Suppressor macrophage treated with lipopolysaccharide for 1 hour (primary cell): ENCODE results near the gene ANXA2R.
A peak's percentile ranks its signal among the peaks of the same experiment; 100 is the strongest.
"Not testable (repeated sequence)": the region's sequence is repeated elsewhere in the genome, so short reads cannot be mapped to it uniquely, and the experiment has no call there.

Experiments used
- DNase-seq, 3 donors: peaks; one replicate each; pipeline ENCODE4 v3.0.0-alpha.2; 2020 to 2022

ANXA2R gene

DNA sequence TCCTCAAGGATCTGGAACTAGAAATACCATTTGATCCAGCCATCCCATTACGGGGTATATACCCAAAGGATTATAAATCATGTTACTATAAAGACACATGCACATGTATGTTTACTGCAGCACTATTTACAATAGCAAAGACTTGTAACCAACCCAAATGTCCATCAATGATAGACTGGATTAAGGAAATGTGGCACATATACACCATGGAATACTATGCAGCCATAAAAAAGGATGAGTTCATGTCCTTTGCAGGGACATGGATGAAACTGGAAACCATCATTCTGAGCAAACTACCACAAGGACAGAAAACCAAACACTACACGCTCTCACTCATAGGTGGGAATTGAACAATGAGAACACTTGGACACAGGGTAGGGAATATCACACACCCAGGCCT, 19.9 kb upstream of the ANXA2R start:
- not testable (repeated sequence) for DNase-seq

DNA sequence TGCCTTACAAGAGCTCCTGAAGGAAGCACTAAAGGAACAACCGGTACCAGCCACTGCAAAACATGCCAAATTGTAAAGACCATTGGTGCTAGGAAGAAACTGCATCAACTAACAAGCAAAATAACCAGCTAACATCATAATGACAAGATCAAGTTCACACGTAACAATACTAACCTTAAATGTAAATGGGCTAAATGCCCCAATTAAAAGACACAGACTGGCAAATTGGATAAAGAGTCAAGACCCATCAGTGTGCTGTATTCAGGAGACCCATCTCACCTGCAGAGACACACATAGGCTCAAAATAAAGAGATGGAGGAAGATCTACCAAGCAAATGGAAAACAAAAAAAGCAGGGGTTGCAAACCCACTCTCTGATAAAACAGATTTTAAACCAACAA, 15.0 kb upstream of the ANXA2R start:
- DNase-seq: not testable (repeated sequence)

DNA sequence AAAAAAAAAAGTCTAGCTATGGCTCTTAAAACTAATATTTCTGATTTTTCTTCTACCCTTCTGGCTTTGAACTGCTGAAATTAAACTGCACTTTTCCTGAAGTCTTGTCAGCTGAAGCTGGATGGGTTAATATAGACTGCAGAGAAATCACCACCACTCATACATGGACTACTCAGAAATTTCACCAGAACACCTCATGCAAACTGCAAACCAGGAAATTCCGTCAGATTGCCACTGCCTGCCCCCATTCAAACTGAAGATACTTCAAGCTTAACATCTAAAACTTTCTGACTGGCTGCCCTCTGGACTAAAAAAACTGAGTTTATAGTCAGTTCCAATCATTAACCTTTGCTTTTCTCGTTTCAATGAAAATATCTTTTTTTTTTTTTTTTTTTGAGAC, 11.6 kb upstream of the ANXA2R start:
- DNase-seq: peak in 1 of 3 donors; percentile 8

DNA sequence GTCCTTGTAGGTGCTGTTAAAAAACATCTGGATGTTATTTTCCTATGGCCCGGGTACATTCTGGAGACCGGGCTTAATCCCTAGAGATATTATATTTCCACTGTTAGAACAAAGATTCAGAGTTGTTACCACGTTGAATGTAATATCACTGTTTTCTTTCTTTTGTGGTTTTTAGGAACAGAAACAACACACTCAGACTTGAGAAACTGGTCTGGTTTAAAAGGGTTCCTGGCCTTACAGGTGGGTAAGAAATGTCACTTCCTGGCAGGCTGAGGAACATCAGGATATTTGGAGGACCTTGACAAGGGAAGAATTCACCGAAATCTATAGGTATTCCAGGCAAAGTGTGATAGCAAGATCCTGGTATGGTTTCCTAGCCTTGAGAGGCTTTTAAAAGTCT, 10.3 kb upstream of the ANXA2R start:
- DNase-seq: no peak

DNA sequence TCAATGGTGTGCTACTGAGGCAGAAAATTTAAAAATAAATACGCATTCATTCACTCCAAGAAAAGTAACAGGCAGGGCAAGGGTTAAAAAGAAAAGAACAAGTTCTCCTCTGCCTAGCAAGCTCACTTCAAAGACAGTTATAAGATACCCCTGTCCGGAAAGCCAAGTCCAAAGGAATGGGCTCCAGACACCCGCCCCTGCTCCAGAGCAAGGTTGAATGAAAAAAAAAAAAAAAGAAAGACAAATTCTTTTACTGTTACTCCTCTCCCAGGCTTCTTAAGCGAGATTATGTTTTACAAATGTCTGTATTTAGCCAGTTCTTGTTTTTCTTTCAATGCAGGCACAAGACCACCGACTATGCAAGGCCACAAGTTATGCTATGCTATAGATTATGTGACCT, 9.1 kb upstream of the ANXA2R start:
- no peak for DNase-seq

DNA sequence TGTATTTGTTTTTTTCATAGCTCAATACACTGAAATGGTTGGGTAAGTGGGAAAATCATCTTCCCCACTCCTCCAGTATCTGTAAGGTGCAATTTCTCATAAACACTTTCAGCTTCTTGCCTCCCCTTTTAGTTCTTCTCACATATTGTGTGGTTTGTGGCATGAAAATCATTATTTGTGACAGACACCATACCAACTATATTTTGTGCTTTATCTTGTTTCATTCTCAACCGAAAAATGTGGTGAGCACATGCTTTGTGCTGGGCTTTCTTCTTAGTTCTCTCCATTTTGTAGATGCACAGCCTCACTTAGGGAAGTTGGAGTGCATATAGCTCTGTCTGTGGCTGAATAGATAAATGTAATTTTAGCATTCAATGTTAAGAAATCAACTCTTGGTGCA, 6.4 kb upstream of the ANXA2R start:
- DNase-seq: no peak

DNA sequence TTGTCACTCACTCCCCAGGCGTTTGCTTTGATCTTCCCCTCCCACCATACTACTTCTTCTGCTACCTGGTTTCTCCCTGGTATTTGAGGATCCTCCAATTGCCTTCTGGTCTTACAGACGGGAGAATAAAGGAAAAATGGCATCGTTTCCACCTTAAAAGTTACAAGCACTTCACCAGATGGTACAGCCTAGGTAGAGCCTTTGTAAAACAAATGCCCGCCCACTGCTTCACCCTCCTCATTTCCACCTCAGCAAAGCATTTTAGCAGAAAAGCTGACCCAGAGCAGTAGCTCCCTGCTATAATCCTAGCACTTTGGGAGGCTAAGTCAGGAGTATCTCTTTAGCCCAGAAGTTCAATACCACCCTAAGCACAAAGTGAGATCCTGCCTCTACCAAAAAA, 5.1 kb upstream of the ANXA2R start:
- no peak for DNase-seq

DNA sequence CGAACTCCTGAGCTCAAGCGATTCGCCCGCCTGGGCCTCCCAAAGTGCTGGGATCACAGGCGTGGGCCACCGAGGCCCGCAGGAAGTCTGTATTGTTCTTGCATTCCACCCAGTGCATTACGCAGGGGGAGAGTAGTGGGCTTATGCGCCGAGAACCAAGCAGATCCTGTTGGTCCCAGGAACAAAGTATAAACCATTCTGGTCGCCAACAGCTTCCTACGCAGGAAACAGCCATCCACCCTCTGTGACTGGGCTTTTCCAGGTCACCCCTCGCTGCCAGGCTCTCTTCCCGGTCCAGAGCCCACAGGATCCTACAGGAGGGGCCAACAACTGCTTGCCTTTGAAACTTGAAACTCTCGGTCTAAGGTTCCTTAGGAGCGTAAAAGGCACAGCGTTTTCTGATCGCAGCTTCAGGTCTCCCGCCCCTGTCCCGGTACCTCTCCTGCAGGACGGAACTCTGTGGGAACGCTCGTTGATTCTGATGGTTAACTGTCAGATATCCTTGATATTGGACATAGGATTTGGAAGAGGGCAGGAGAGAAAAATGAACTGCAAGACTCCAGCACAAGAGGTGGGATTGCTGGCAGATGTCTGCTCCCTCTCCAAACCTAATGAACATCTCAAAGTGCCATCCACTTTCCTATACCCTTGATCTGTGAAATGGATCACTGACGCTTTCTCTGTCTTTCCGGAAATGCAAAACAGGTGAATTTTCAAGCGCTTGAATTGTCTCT, 4.2 kb upstream of the ANXA2R start:
- no peak for DNase-seq

DNA sequence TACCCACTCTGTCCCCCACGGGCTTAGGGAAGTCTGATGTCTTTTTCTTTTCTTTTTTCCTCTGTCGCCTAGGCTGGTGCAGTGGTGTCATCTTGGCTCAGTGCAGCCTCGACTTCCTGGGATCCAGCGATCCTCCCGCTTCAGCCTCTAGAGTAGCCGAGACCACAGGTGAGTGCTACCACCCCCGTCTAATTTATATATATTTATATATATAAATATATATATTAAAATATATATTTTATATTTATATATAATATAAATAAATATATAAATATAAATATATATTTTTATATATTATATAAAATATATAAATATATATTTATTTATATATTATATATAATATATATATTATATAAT, 3.3 kb upstream of the ANXA2R start:
- no peak for DNase-seq

DNA sequence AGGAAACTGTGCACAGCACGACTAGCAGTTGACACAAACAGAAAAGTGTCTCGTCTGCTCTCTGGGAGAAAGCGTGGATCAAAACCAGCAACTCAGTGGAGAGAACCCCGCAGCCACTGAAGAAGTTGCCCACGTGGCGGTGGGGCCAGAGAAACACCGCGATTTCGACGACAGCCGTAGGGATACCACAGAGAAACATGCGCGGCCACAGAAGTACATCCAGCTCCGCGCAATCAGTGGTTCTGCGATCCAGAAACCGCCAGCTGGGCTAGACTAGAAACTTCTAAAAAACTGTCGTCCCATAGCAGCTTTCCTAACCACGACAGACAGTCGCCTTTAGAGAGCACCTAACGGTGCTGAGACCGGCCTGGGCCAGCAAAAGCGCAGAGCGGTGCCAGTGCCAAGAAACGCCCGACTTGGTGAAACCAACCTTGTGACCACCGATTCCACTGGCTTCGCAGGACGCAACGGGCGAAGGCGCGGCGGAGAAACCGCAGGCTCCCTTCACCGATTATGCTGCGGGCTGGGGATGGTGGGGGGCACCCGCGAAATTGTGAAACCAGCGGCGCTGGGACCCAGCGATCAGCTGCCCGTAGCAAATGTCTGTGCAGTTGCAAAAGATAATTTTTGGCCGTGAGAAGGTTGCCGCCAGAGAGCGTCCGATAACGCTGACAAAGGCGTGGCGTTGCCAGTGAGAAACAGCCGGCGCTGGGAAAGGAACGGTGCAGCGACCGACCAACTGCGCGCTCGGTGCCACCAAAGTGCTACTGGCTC, 2.7 kb upstream of the ANXA2R start:
- peak; percentile 63 to 73 (median 72) for DNase-seq

DNA sequence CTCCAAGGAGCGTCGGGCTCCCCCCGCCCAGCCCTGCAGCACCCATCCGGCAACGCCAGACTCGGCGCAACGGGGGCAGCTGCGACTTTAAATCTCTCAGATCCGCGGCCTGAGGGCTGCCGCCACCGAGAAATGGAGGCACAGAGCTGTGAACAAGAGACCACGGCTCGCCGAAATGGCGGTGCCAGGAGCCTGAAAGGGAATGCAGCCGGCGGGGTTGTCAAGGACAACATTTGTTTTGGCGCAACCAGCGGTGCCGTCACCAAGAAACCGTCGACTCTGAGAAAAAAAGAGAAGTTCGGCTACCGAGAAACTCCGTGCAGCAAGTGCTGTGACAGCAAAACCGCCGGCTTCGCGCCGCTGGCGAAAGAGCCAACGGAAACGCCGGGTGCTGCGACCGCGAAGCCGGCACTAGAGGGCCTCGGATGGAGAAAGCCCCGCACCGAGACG, 2.1 kb upstream of the ANXA2R start:
- DNase-seq: peak; percentile 94 to 97 (median 97)

DNA sequence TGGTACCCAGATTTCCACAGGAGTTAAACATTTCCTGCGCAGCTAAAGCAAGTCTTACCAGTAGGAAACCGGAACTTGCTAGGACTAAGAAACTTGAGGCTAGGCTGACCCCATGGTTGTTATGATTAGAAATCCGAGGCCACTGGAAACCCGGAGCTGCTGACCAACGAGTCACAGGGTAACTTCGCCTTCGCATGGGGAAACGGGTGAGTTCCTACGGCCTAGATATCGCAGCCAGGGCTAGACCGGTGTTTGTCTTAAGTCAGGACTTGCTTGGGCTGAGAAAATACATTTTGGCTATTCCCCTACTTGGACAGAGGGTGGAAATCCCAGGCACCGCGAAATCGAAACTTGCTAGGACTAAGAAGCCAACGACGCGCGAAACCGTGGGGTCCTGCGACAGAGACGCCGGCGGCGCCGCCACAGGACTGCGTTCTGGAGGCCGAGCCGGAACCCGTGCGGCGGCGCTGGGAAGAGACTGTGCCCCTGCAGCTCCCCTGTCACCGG, 1.6 kb upstream of the ANXA2R start:
- peak; percentile 87 to 93 (median 88) for DNase-seq

DNA sequence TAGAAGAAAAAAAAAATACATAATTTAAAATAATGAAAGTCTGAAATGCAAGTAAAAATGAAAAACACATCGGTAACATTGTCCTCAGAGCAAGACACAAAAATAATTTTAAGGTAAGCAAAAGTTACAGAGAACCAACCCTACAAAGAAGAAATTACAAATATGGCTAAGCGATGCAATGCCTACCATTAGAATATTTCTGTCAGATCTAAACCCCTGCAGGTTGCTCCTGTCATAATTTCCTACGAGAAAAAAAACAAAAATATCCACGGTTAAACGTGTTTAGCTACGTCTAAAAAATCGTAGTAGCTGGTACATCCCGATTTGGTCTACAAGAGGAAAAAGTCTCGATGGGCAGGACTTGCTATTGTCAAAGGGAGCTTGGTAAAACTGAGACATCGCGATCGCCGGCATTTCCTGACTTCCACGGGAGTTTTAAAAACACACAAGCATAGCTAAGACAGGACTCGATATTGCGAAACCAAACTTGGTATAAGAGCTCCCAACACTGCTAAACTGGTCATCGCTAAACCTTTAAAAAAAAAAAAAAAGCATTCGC, 1.1 kb upstream of the ANXA2R start:
- DNase-seq: no peak

DNA sequence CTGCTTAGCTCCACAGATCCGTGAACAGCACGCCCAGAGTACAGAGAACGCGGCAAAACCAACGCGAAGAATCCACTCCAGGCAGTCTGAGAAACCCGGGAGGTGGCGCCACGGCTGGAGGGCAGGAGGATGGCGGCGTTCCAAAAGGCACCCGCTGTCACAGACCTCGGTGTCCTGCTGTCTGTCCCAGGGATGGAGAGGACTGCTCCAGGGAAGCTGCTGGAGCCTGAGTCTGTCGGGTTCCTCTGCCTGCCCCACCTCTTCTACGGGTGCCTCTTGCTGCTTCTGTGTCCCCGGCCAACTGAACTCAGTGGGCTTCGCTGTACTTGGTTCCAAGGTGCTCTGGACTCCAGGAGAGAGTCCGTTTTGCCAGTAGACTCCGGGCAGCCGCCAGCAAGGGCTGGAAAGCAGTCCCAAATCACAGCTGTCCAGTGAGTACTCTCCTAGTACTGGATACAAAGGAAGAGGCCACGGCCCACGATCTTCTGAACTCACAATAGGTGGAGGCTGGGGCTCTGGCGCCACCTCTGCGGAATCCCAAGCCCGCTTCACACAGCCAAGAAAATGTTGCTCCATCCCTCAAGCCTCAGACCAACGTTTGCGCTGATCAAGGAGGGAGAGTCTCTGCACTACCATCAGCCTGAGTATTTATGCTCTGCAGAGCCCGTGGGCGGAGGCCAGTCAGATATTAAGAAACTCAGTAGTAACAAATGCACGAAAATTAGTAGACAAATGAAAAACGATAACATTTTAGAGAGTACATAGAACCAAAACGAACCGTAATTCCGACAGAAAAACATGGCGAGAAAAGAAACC, 440 bp downstream of the ANXA2R start:
- DNase-seq: peak; percentile 84 to 89 (median 85)

DNA sequence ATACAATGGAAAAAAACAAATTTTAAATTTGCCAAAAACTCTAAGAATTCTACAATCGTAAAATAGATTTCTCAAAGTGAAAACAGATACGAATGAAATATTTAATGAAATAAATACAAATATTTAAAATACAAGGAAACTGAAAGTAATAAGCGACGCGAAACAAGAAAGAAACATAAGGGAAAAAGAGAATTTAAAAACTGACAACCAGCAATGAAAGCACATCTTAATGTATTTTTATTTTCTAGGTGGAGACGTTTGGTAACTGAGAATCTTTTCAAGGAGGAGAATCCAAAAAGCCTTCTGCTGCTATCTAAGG, 1.0 kb downstream of the ANXA2R start:
- DNase-seq: no peak

DNA sequence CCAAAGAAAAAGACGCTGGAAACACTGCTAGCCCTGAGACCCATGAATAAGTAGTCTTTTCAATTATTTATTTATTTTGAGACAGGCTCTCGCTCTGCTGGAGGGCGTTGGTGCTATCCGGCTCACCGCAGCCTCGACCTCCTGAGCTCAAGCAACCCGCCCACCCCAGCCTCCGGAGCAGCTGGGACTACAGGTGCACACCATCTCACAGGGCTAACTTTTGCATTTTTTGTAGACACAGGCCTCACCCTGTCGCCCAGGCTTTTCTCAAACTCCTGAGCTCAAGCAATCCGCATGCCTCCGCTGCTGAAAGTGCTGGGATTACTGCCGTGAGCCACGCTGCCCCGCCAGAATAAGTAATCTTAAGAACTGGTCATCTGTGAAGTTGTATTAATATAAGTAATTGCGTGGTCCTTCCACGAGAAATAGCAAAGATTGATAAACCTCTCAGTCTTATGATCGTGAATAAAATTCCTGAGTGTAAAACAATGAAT, 1.6 kb downstream of the ANXA2R start:
- DNase-seq: no peak

DNA sequence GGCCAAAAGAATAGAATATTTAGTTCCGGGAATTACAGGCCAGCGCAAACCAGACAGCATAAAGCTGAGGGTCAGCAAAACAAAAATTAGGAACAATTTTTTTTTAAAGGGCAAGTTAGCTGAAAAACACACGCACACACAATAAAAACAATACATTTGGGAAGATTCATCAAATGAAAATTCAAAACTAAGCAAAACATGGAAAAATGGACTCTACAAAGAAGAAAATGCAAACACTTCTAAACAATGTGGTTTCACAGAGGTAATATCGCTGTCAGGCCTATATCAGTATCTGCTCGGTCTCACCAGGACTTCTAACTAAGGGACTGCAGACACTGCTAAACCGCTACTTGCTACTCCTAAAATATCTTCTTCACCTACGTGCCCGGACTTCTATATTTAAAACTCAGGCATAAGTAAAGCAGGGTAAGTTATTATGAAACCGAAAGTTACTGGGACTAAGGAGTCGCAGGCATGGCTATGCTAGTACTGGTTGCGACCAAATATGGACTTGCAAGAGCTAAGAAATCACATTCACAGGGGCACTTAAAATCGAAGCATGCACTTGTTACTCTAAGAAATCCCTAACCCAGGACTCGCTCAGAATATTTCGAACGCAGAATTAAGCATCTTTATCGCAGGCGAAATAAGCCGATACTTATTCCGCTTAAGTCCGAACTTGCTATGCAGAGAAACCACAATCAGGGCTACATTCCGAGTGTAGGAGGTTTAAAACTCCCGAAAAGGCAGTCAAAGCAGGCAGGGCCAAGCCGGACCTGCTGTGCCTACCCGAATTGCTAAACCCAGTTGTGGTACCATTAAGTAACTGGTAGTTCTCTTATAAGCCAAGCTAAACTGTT, 2.3 kb downstream of the ANXA2R start:
- DNase-seq: peak; percentile 46 to 71 (median 56)

DNA sequence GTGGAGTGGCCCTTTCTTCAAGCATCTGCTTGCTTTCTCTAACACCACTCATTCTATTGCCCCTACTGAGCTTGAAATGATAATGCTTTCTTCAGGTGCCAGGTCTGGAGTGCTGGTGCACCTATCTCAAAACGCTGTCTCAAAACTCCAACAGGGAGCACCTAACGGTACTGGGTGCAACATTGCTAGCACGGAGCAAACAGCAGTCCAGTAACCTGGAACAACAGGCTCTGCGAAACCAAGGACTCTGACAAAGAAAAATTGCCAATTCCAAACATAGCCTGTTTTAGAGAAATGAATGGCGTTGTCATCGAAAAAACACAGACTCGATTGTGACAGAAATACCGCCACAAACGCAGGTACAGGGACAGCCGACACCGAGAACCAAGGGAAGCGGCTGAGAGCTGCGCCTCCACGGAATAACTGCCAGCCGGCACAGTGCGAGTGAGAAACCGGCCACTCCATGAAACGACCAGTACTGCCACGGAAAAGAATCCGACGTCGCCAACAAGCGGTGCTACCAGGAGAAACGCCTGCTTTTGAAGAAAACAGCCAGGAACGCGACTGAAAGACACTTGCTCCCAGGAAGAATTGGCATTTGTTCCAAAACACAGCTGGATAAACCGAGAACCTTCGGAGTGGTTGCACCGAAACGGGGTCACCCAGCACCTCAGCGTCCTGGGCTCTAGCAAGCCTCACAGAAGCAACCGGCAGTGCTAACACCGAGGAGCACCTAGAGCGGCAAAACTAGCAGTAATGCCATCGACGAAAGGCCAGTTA, 3.1 kb downstream of the ANXA2R start:
- DNase-seq: peak in 1 of 3 donors; percentile 15

DNA sequence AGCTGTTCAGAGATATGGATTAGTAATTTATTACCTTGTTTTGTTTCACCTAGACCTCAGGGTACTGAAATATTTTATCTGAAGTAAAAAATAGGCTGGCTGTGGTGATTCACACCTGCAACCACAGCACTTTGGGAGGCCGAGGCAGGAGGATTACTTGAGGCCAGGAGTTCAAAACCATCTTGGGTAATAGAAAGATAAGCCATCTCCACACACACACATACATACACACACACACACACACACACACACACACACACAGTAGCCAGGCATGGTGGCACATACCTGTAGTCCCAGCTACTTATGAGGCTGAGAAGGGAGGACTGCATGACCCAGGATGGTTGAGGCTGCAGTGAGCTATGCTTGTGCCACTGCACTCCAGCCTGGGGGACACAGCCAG, 3.7 kb downstream of the ANXA2R start:
- no peak for DNase-seq

DNA sequence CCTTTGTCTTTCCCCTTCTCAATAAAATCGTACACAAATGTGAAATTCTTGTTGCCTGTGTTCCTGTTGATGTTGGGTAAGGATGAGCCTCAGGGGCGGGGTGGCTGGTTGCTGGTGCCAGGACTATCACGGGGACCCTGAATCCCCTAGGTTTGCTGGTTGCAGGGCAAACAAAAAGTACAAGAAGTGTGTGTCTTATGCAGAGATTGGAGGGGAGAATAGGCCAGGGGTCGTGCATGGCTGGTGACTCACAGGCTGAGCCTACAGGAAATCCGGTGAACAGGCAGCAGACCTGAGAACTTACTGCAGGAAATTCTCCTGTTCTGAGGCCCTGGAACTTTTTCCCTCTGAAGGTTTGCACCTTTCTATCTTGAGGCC, 5.5 kb downstream of the ANXA2R start:
- no peak for DNase-seq
